Large intestine (tissue), 3 donors: ENCODE data around the gene AKR1A1. TPM values are rescaled to one million over a fixed set of nuclear protein-coding genes. Genes with fewer than 3 reads are reported as not detected.

Source experiments
- DNase-seq, 2 donors: peaks; one replicate each; pipeline versions ENCODE4 v3.0.0 to v3.0.0-alpha.2; 2013
- H3K27ac ChIP-seq: one replicate; pipeline ENCODE4 v1.5.1; 2013; ENCODE audit warnings: low read length
- H3K27me3 ChIP-seq: 2 replicates; pipeline ENCODE4 v1.6.1; 2013; ENCODE audit warnings: low read length; ENCODE audit not compliant: control insufficient read depth, insufficient read depth
- H3K36me3 ChIP-seq: 2 replicates; pipeline ENCODE4 v1.6.1; 2013; ENCODE audit warnings: low read length; ENCODE audit not compliant: control insufficient read depth, insufficient read depth
- H3K4me1 ChIP-seq: one replicate; pipeline ENCODE4 v1.6.1; 2013; ENCODE audit warnings: low read length; ENCODE audit not compliant: control insufficient read depth, insufficient read depth
- H3K4me3 ChIP-seq: one replicate; pipeline ENCODE4 v1.5.1; 2013; ENCODE audit warnings: low read length
- H3K9me3 ChIP-seq: one replicate; pipeline ENCODE4 v1.6.1; 2013; ENCODE audit warnings: mild to moderate bottlenecking, low read depth, low read length, moderate library complexity; ENCODE audit not compliant: control insufficient read depth
- WGBS: methylation state at CpG from one replicate; pipeline ENCODE4 v1.1.5; 2013; ENCODE audit warnings: low lambda C conversion rate; ENCODE audit not compliant: insufficient coverage; 5-methylcytosine and 5-hydroxymethylcytosine counted together
- polyA plus RNA-seq: library from polyadenylated mRNA; unstranded; fragments of 120-200 nt; gene quantifications from one replicate; pipeline ENCODE4 v1.2.1, GENCODE V29; 2013

Gene AKR1A1
- polyA plus RNA-seq, 1 donor = 256 TPM

- no peaks in the 10 kb centered on the region for H3K9me3 ChIP-seq
- H3K4me1 ChIP-seq = peaks cover 14% of the 10 kb centered on the region
- H3K27ac ChIP-seq = no peak overlapping the region
- peaks cover 65% of the 10 kb centered on the region for H3K36me3 ChIP-seq
- no CpG with 5 or more reads among the region's 2 CpGs for WGBS
- H3K27me3 ChIP-seq = no peaks in the 10 kb centered on the region
- no peak for DNase-seq
- no peak overlapping the region for H3K4me3 ChIP-seq
Observed at GRCh38 chr1:45563843-45564242, 13.2 kb downstream of the AKR1A1 start.

- peak in 1 of 2 donors; percentile 49 for DNase-seq
- Histone ChIP-seq H3K36me3 (peaks cover 72% of the 10 kb centered on the region), H3K27me3 (no peaks in the 10 kb centered on the region), H3K9me3 (no peaks in the 10 kb centered on the region), H3K4me3 (no peak overlapping the region), H3K27ac (no peak overlapping the region), H3K4me1 (peaks cover 4% of the 10 kb centered on the region)
- no CpG with 5 or more reads among the region's 5 CpGs for WGBS
Observed at GRCh38 chr1:45566722-45567121, 16.1 kb downstream of the AKR1A1 start.

GRCh38 chr1:45567911-45568310 is 17.3 kb downstream of the AKR1A1 start:
- peaks cover 62% of the 10 kb centered on the region for H3K36me3 ChIP-seq
- no CpG with 5 or more reads among the region's 7 CpGs for WGBS
- no peak overlapping the region for H3K27ac ChIP-seq
- no peak for DNase-seq
- H3K4me1 ChIP-seq = no peaks in the 10 kb centered on the region
- H3K4me3 ChIP-seq = no peak overlapping the region
- no peaks in the 10 kb centered on the region for H3K27me3 ChIP-seq
- no peaks in the 10 kb centered on the region for H3K9me3 ChIP-seq

- H3K27me3 ChIP-seq = no peaks in the 10 kb centered on the region
- no peaks in the 10 kb centered on the region for H3K9me3 ChIP-seq
- no peaks in the 10 kb centered on the region for H3K4me1 ChIP-seq
- no peak overlapping the region for H3K27ac ChIP-seq
- H3K4me3 ChIP-seq = no peak overlapping the region
- WGBS = no CpG with 5 or more reads among the region's 4 CpGs
- H3K36me3 ChIP-seq = peaks cover 59% of the 10 kb centered on the region
- no peak for DNase-seq
Observed at GRCh38 chr1:45568421-45568820, 17.8 kb downstream of the AKR1A1 start.

GRCh38 chr1:45569571-45569961 is 18.9 kb downstream of the AKR1A1 start:
- Histone ChIP-seq H3K27ac (no peak overlapping the region), H3K36me3 (peaks cover 49% of the 10 kb centered on the region), H3K9me3 (no peaks in the 10 kb centered on the region), H3K27me3 (no peaks in the 10 kb centered on the region), H3K4me1 (no peaks in the 10 kb centered on the region), H3K4me3 (no peak overlapping the region)
- WGBS = no CpG with 5 or more reads among the region's 4 CpGs
- DNase-seq = no peak

GRCh38 chr1:45569962-45570581 is 19.4 kb downstream of the AKR1A1 start:
- H3K4me3 ChIP-seq = no peak overlapping the region
- no peak overlapping the region for H3K27ac ChIP-seq
- no CpG with 5 or more reads among the region's 8 CpGs for WGBS
- no peaks in the 10 kb centered on the region for H3K9me3 ChIP-seq
- H3K36me3 ChIP-seq = peaks cover 49% of the 10 kb centered on the region
- DNase-seq = peak; percentile 56 to 62
- H3K4me1 ChIP-seq = no peaks in the 10 kb centered on the region
- no peaks in the 10 kb centered on the region for H3K27me3 ChIP-seq

- Histone ChIP-seq H3K4me3 (no peak overlapping the region), H3K9me3 (no peaks in the 10 kb centered on the region), H3K36me3 (peaks cover 49% of the 10 kb centered on the region), H3K27me3 (no peaks in the 10 kb centered on the region), H3K27ac (no peak overlapping the region), H3K4me1 (no peaks in the 10 kb centered on the region)
- WGBS = 96% methylated on average over 3 of the region's 4 CpGs
- no peak for DNase-seq
Observed at GRCh38 chr1:45570631-45571030, 20.0 kb downstream of the AKR1A1 start.

- DNase-seq = no peak
- Histone ChIP-seq H3K9me3 (no peaks in the 10 kb centered on the region), H3K4me3 (no peak overlapping the region), H3K27me3 (no peaks in the 10 kb centered on the region), H3K27ac (no peak overlapping the region), H3K36me3 (peaks cover 27% of the 10 kb centered on the region), H3K4me1 (no peaks in the 10 kb centered on the region)
- WGBS = no CpG with 5 or more reads among the region's 3 CpGs
Observed at GRCh38 chr1:45573231-45573804, 22.7 kb downstream of the AKR1A1 start.

- H3K36me3 ChIP-seq = peaks cover 18% of the 10 kb centered on the region
- no peak for DNase-seq
- no peak overlapping the region for H3K4me3 ChIP-seq
- H3K9me3 ChIP-seq = no peaks in the 10 kb centered on the region
- no peak overlapping the region for H3K27ac ChIP-seq
- no peaks in the 10 kb centered on the region for H3K27me3 ChIP-seq
- no peaks in the 10 kb centered on the region for H3K4me1 ChIP-seq
- 100% methylated on average over 1 of the region's 7 CpGs for WGBS
Observed at GRCh38 chr1:45574105-45574626, 23.5 kb downstream of the AKR1A1 start.

- peak overlapping the region; percentile 84 for H3K27ac ChIP-seq
- no CpG with 5 or more reads among the region's 19 CpGs for WGBS
- H3K4me1 ChIP-seq = peaks cover 10% of the 10 kb centered on the region
- DNase-seq = peak; percentile 96 to 98
- H3K9me3 ChIP-seq = no peaks in the 10 kb centered on the region
- H3K27me3 ChIP-seq = no peaks in the 10 kb centered on the region
- no peaks in the 10 kb centered on the region for H3K36me3 ChIP-seq
- peak overlapping the region; percentile 99 for H3K4me3 ChIP-seq
Observed at GRCh38 chr1:45583264-45583665, 32.6 kb downstream of the AKR1A1 start.
